ENCODE data around the gene PPOX.

PPOX gene

GRCh38 chr1:161165742-161166668, at the start of gene PPOX:
Gene PPOX, plus strand, starts transcription at chr1:161166426. Its CDS starts 422 bp downstream, at chr1:161166848.
- DNase-seq (ENCODE audit: low read depth): peak; percentile 99
- Histone ChIP-seq H3K9ac (ENCODE audit: low read length) (peak within 1 kb of the TSS; percentile 91), H3K27me3 (replicated peaks; ENCODE audit: control insufficient read depth, insufficient read depth, low read length) (no peaks in the 10 kb centered on the region), H3K4me1 (ENCODE audit: control insufficient read depth, insufficient read depth, low read length) (peaks cover 15% of the 10 kb centered on the region), H3K4me3 (ENCODE audit: low read length) (peak within 1 kb of the TSS; percentile 93), H3K36me3 (ENCODE audit: control insufficient read depth, insufficient read depth, low read length, severe bottlenecking) (peaks cover 41% of the 10 kb centered on the region), H3K9me3 (ENCODE audit: control insufficient read depth, low read length) (no peaks in the 10 kb centered on the region)

- Histone ChIP-seq H3K36me3 (ENCODE audit: control insufficient read depth, insufficient read depth, low read length, severe bottlenecking) (peaks cover 46% of the 10 kb centered on the region), H3K4me1 (ENCODE audit: control insufficient read depth, insufficient read depth, low read length) (peaks cover 50% of the 10 kb centered on the region), H3K4me3 (ENCODE audit: low read length) (peak within 1 kb of the TSS; percentile 100), H3K9ac (ENCODE audit: low read length) (peak within 1 kb of the TSS; percentile 99), H3K27me3 (replicated peaks; ENCODE audit: control insufficient read depth, insufficient read depth, low read length) (no peaks in the 10 kb centered on the region), H3K9me3 (ENCODE audit: control insufficient read depth, low read length) (no peaks in the 10 kb centered on the region)
- DNase-seq (ENCODE audit: low read depth): peak; percentile 96
These were observed 48.3 kb upstream of the PPOX start, which contains the start of the genes NIT1 and PFDN2 for GRCh38 chr1:161117759-161118581. Gene NIT1, plus strand, starts transcription at chr1:161118105. Its CDS starts 72 bp downstream, at chr1:161118177. Gene PFDN2, minus strand, starts transcription at chr1:161118037. Its CDS starts 11 bp downstream, at chr1:161118026.

GRCh38 chr1:161119092-161119903, 46.9 kb upstream of the PPOX start:
- peak overlapping the region; percentile 100 for H3K4me3 ChIP-seq (ENCODE audit: low read length)
- peak overlapping the region; percentile 99 for H3K9ac ChIP-seq (ENCODE audit: low read length)
- no peaks in the 10 kb centered on the region for H3K9me3 ChIP-seq (ENCODE audit: control insufficient read depth, low read length)
- peaks cover 51% of the 10 kb centered on the region for H3K36me3 ChIP-seq (ENCODE audit: control insufficient read depth, insufficient read depth, low read length, severe bottlenecking)
- DNase-seq (ENCODE audit: low read depth): peak; percentile 77
- H3K4me1 ChIP-seq (ENCODE audit: control insufficient read depth, insufficient read depth, low read length): peaks cover 49% of the 10 kb centered on the region
- H3K27me3 ChIP-seq (replicated peaks; ENCODE audit: control insufficient read depth, insufficient read depth, low read length): no peaks in the 10 kb centered on the region

- Histone ChIP-seq H3K4me1 (ENCODE audit: control insufficient read depth, insufficient read depth, low read length) (peaks cover 37% of the 10 kb centered on the region), H3K9me3 (ENCODE audit: control insufficient read depth, low read length) (no peaks in the 10 kb centered on the region), H3K9ac (ENCODE audit: low read length) (peak overlapping the region; percentile 2), H3K27me3 (replicated peaks; ENCODE audit: control insufficient read depth, insufficient read depth, low read length) (no peaks in the 10 kb centered on the region), H3K4me3 (ENCODE audit: low read length) (no peak overlapping the region), H3K36me3 (ENCODE audit: control insufficient read depth, insufficient read depth, low read length, severe bottlenecking) (peaks cover 54% of the 10 kb centered on the region)
- DNase-seq (ENCODE audit: low read depth): no peak
These were observed 45.1 kb upstream of the PPOX start for GRCh38 chr1:161121042-161121650.

GRCh38 chr1:161121834-161122233, 44.4 kb upstream of the PPOX start:
- H3K4me1 ChIP-seq (ENCODE audit: control insufficient read depth, insufficient read depth, low read length): peaks cover 30% of the 10 kb centered on the region
- H3K9me3 ChIP-seq (ENCODE audit: control insufficient read depth, low read length): no peaks in the 10 kb centered on the region
- H3K27me3 ChIP-seq (replicated peaks; ENCODE audit: control insufficient read depth, insufficient read depth, low read length): no peaks in the 10 kb centered on the region
- no peak overlapping the region for H3K4me3 ChIP-seq (ENCODE audit: low read length)
- H3K36me3 ChIP-seq (ENCODE audit: control insufficient read depth, insufficient read depth, low read length, severe bottlenecking): peaks cover 59% of the 10 kb centered on the region
- no peak overlapping the region for H3K9ac ChIP-seq (ENCODE audit: low read length)
- DNase-seq (ENCODE audit: low read depth): no peak

- no peak overlapping the region for H3K4me3 ChIP-seq (ENCODE audit: low read length)
- DNase-seq (ENCODE audit: low read depth): no peak
- H3K4me1 ChIP-seq (ENCODE audit: control insufficient read depth, insufficient read depth, low read length): peaks cover 32% of the 10 kb centered on the region
- no peaks in the 10 kb centered on the region for H3K27me3 ChIP-seq (replicated peaks; ENCODE audit: control insufficient read depth, insufficient read depth, low read length)
- H3K9me3 ChIP-seq (ENCODE audit: control insufficient read depth, low read length): no peaks in the 10 kb centered on the region
- peaks cover 70% of the 10 kb centered on the region for H3K36me3 ChIP-seq (ENCODE audit: control insufficient read depth, insufficient read depth, low read length, severe bottlenecking)
- no peak overlapping the region for H3K9ac ChIP-seq (ENCODE audit: low read length)
These were observed 43.3 kb upstream of the PPOX start for GRCh38 chr1:161122967-161123366.

- DNase-seq (ENCODE audit: low read depth): no peak
- H3K36me3 ChIP-seq (ENCODE audit: control insufficient read depth, insufficient read depth, low read length, severe bottlenecking): peaks cover 64% of the 10 kb centered on the region
- H3K9me3 ChIP-seq (ENCODE audit: control insufficient read depth, low read length): no peaks in the 10 kb centered on the region
- H3K27me3 ChIP-seq (replicated peaks; ENCODE audit: control insufficient read depth, insufficient read depth, low read length): no peaks in the 10 kb centered on the region
- no peak overlapping the region for H3K4me3 ChIP-seq (ENCODE audit: low read length)
- peaks cover 23% of the 10 kb centered on the region for H3K4me1 ChIP-seq (ENCODE audit: control insufficient read depth, insufficient read depth, low read length)
- H3K9ac ChIP-seq (ENCODE audit: low read length): no peak overlapping the region
These were observed 38.6 kb upstream of the PPOX start for GRCh38 chr1:161127649-161128048.

GRCh38 chr1:161128591-161129420, 37.4 kb upstream of the PPOX start:
- no peaks in the 10 kb centered on the region for H3K27me3 ChIP-seq (replicated peaks; ENCODE audit: control insufficient read depth, insufficient read depth, low read length)
- no peaks in the 10 kb centered on the region for H3K9me3 ChIP-seq (ENCODE audit: control insufficient read depth, low read length)
- peaks cover 53% of the 10 kb centered on the region for H3K36me3 ChIP-seq (ENCODE audit: control insufficient read depth, insufficient read depth, low read length, severe bottlenecking)
- H3K4me1 ChIP-seq (ENCODE audit: control insufficient read depth, insufficient read depth, low read length): peaks cover 27% of the 10 kb centered on the region
- no peak overlapping the region for H3K4me3 ChIP-seq (ENCODE audit: low read length)
- no peak for DNase-seq (ENCODE audit: low read depth)
- no peak overlapping the region for H3K9ac ChIP-seq (ENCODE audit: low read length)

- DNase-seq (ENCODE audit: low read depth): no peak
- Histone ChIP-seq H3K27me3 (replicated peaks; ENCODE audit: control insufficient read depth, insufficient read depth, low read length) (no peaks in the 10 kb centered on the region), H3K4me1 (ENCODE audit: control insufficient read depth, insufficient read depth, low read length) (peaks cover 30% of the 10 kb centered on the region), H3K36me3 (ENCODE audit: control insufficient read depth, insufficient read depth, low read length, severe bottlenecking) (peaks cover 43% of the 10 kb centered on the region), H3K9ac (ENCODE audit: low read length) (peak overlapping the region; percentile 95), H3K9me3 (ENCODE audit: control insufficient read depth, low read length) (no peaks in the 10 kb centered on the region), H3K4me3 (ENCODE audit: low read length) (peak overlapping the region; percentile 94)
These were observed 36.0 kb upstream of the PPOX start for GRCh38 chr1:161130266-161130665.
